ENCODE measurements around the gene ANKRD1. TPM values are rescaled to one million over a fixed set of nuclear protein-coding genes. Genes with fewer than 3 reads are reported as not detected.

The ANKRD1 gene
- total and polyA plus RNA-seq, 2 of the 8 experiments (the other 6 are each of a cell fraction or from before 2014, with no cell fraction given), result 0.03 TPM; not detected in 1

DNA sequence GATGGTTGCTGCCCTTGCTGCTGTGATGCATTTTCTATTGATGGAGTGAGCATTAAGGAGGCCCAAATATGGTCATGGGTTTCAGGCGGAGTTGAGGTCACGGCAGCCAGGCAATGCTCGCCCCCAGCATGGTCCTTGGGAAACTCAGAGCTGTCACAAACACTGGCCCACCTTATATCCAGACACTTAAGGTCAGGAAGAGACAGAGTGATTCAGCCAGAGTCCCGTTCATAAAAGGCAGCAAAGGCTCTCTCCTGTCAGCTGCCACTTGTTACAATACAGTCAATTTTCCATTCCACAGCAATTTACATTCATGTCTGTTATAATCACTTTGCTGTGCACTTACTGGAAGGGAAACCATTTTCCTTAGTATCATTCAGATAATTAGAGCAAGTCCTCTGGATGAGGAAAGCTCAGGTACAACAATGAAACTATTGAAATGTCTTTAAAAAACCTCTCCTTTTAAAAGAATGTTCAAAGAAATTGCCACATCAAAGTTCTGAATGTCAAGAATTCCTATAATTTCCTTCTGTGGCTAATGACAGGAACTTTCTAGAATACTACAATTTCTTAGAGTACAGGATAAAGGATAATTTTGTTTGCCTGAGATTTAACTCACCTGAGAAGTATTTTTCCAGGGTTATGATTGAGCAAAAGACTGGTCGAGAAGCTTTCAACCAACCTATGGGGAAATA lies 14.8 kb upstream of the ANKRD1 start:
- WGBS, 2 experiments (ENCODE audit: extremely low coverage in 1 of 2, insufficient coverage in 1 of 2, insufficient read length in 1 of 2, insufficient replicate concordance in 2 of 2, low coverage in 1 of 2, low lambda C conversion rate in 2 of 2, missing lambda C conversion rate in 1 of 2), result 74% methylated on average over 5 of the region's 5 CpGs; no CpG with 5 or more reads in 1 of the 2 experiments
- Histone ChIP-seq H3K36me3 (ENCODE audit: control insufficient read depth in 2 of 4, insufficient read depth in 4 of 4, low read length in 3 of 4) (no peaks in the 10 kb centered on the region), H3K4ac (replicated peaks; ENCODE audit: insufficient read length, low read depth, low read length) (no peak overlapping the region), H3K9me3 (ENCODE audit: insufficient read depth in 2 of 2, low read depth in 1 of 2, low read length in 1 of 2) (no peaks in the 10 kb centered on the region), H4K8ac (ENCODE audit: extremely low read depth, insufficient read depth, low read length) (no peak overlapping the region), H2AFZ (ENCODE audit: low read length) (no peak overlapping the region), H2AK5ac (ENCODE audit: low read depth, low read length) (no peak overlapping the region), H3K4me1 (replicated peaks in 1 of 4; ENCODE audit: control insufficient read depth in 3 of 4, insufficient read depth in 4 of 4, low read length in 3 of 4) (peaks cover 2 to 8% (median 5%) of the 10 kb centered on the region in 4 experiments; a peak in 5 of 7 replicates), H3K9ac (replicated peaks in 1 of 4; ENCODE audit: extremely low read depth in 1 of 4, low read depth in 3 of 4, low read length in 3 of 4) (no peak overlapping the region), H4K20me1 (replicated peaks in 1 of 2; ENCODE audit: control insufficient read depth in 1 of 2, insufficient read depth in 2 of 2, low read length in 2 of 2) (peaks cover 0 to 2% of the 10 kb centered on the region in 2 experiments), H3K27ac (ENCODE audit: low read depth, low read length) (no peak overlapping the region), H3K4me2 (ENCODE audit: insufficient read depth in 1 of 2, low read depth in 2 of 2, low read length in 2 of 2) (no peak overlapping the region), H2BK20ac (ENCODE audit: low read length) (no peak overlapping the region), H4K5ac (ENCODE audit: insufficient read length, low read depth, low read length) (no peak overlapping the region), H3K27me3 (replicated peaks in 1 of 4; ENCODE audit: control insufficient read depth in 3 of 4, extremely low read depth in 1 of 4, insufficient read depth in 3 of 4, low read length in 3 of 4) (peaks cover 34 to 86% (median 70%) of the 10 kb centered on the region in 4 experiments), H2BK12ac (ENCODE audit: low read depth, low read length) (no peak overlapping the region; the same call in 1 of the 2 replicates), H2BK5ac (ENCODE audit: low read depth, low read length) (no peak overlapping the region), H2BK15ac (ENCODE audit: low read length) (no peak overlapping the region), H3K23me2 (ENCODE audit: low read depth, low read length) (no peaks in the 10 kb centered on the region), H3K56ac (replicated peaks; ENCODE audit: insufficient read length, low read depth, low read length) (no peak overlapping the region), H3K18ac (ENCODE audit: extremely low read depth, low read length) (no peak overlapping the region), H3K79me1 (ENCODE audit: low read depth, low read length) (no peaks in the 10 kb centered on the region), H3K23ac (ENCODE audit: insufficient read length) (no peak overlapping the region), H3K14ac (ENCODE audit: insufficient read length) (no peak overlapping the region), H3K79me2 (ENCODE audit: control insufficient read depth in 1 of 2, insufficient read depth in 2 of 2, low read length in 2 of 2) (no peaks in the 10 kb centered on the region), H2BK120ac (replicated peaks; ENCODE audit: low read depth, low read length) (no peak overlapping the region), H3K4me3 (ENCODE audit: extremely low read depth in 1 of 4, insufficient read depth in 2 of 4, low read depth in 3 of 4, low read length in 4 of 4) (no peak overlapping the region), H4K91ac (replicated peaks; ENCODE audit: insufficient read length, low read length) (no peak overlapping the region)
- POLR2A ChIA-PET (ENCODE audit: partially characterized antibody), result no interaction called here
- FAIRE-seq, result no peak
- no peak for DNase-seq (ENCODE audit: low read depth in 1 of 2, low spot score in 2 of 2)
- CTCF ChIA-PET (ENCODE audit: partially characterized antibody), result interaction anchor here (1.4 to 2.4 kb wide), 2 partner anchors 24 to 32 kb away, joined by 5 to 8 read pairs; no protein-coding TSS in a partner anchor
- TF ChIP-seq SRF (IDR thresholded peaks at IDR 0.05; ENCODE audit: low read depth, low read length) (peak; percentile 88), EZH2 (IDR thresholded peaks at IDR 0.05; ENCODE audit: low read depth, low read length, severe bottlenecking) (no peak)
